Measurements from ENCODE around the gene AGBL4. TPM values are rescaled to one million over a fixed set of nuclear protein-coding genes. Genes with fewer than 3 reads are reported as not detected.
A peak's percentile ranks its signal among the peaks of the same experiment; 100 is the strongest.

Gene AGBL4
- total RNA-seq, 4 donors from 2014 or later = not detected

DNA sequence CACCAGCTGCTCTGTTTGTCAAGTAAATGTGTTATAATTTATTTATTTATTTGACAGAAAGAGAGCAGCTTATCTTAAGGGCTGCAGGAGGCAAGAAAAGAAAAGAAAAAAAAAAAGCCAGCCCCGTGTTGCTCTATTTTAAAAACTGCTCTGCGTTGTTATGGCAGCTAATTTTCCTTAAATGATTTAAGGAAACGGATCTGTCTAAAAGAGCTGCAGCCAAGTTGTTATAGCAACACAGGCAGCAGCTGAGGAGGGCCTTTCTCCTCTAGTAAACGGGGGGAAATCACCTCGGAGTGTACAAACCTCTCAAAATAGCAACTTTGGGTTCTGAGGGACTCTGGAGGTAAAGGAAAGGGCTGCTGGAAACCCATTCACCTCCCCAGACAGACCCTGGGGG, 1396.3 kb downstream of the AGBL4 start:
- intact Hi-C loops (cut with DNase I; ENCODE audit: low total_unique reads) = no loop called here
- H3K27me3 ChIP-seq = no peaks in the 10 kb centered on the region
- H3K36me3 ChIP-seq = no peaks in the 10 kb centered on the region
- TF ChIP-seq POLR2A (IDR thresholded peaks at IDR 0.05) = no peak
- TF ChIP-seq, protein P1, sequence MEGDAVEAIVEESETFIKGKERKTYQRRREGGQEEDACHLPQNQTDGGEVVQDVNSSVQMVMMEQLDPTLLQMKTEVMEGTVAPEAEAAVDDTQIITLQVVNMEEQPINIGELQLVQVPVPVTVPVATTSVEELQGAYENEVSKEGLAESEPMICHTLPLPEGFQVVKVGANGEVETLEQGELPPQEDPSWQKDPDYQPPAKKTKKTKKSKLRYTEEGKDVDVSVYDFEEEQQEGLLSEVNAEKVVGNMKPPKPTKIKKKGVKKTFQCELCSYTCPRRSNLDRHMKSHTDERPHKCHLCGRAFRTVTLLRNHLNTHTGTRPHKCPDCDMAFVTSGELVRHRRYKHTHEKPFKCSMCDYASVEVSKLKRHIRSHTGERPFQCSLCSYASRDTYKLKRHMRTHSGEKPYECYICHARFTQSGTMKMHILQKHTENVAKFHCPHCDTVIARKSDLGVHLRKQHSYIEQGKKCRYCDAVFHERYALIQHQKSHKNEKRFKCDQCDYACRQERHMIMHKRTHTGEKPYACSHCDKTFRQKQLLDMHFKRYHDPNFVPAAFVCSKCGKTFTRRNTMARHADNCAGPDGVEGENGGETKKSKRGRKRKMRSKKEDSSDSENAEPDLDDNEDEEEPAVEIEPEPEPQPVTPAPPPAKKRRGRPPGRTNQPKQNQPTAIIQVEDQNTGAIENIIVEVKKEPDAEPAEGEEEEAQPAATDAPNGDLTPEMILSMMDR (IDR thresholded peaks at IDR 0.05 in 4 of 5, conservative IDR thresholded peaks at IDR 0.05 in 1 of 5) = no peak
- in situ Hi-C loops (cut with MboI; ENCODE audit: low sequenced_read_pairs in 4 of 4) = no loop called here
- H3K27ac ChIP-seq = no peak overlapping the region
- no peaks in the 10 kb centered on the region for H3K9me3 ChIP-seq
- DNase-seq (no peak), ATAC-seq (no peak)
- H3K4me1 ChIP-seq = no peaks in the 10 kb centered on the region
- no peak overlapping the region for H3K4me3 ChIP-seq

DNA sequence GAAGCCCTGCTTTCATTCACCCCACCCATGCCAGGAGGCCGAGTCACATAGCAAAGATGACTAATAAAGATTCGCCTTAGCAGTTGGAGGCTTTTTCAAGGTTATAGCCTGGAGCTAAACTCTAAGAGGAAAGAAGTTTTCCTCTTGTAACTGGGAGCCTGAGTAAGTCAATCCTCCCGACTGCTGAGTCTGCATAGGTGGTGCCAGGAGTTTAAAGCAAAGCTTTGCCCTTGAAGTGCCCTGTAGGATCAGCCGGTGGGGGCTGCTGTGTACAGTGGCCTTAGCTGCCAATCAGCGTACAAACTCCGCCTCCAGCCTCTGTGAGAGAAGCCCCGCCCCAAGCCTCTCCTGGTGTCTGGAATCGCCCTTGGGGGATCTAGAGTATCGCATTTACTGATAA, 1404.2 kb downstream of the AGBL4 start:
- in situ Hi-C loops (cut with MboI; ENCODE audit: low sequenced_read_pairs in 4 of 4) = no loop called here
- Histone ChIP-seq H3K27me3 (no peaks in the 10 kb centered on the region), H3K4me3 (peak overlapping the region in 1 of 4 donors; percentile 19), H3K4me1 (no peaks in the 10 kb centered on the region), H3K36me3 (no peaks in the 10 kb centered on the region), H3K27ac (peak overlapping the region in 2 of 4 donors; percentile 19 to 28), H3K9me3 (no peaks in the 10 kb centered on the region)
- DNase-seq (peak in 1 of 2 donors; percentile 45), ATAC-seq (peak; percentile 43 to 76)
- intact Hi-C loops (cut with DNase I; ENCODE audit: low total_unique reads) = no loop called here
- TF ChIP-seq, protein P1 (IDR thresholded peaks at IDR 0.05 in 4 of 5, conservative IDR thresholded peaks at IDR 0.05 in 1 of 5) = no peak
- TF ChIP-seq POLR2A (IDR thresholded peaks at IDR 0.05) = no peak

DNA sequence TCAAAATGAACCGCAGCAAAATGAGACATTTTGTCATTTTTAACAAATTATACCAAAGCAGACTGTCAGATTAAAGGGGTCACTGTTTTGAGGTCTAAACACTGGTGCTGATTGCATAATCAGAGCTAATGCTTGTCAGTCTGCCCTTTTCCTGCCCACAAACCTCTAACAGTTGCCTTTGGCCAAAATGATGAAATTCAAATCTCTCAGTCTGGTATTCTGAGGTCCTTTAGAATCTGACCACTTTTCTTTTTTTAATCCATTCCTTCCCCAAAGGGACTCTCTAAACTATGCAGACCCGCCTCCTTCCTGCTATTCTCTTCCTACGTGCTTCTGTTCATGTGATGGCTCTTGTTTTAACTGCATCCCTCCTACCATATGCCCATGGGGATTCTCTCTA, 1406.5 kb downstream of the AGBL4 start:
- intact Hi-C loops (cut with DNase I; ENCODE audit: low total_unique reads) = no loop called here
- in situ Hi-C loops (cut with MboI; ENCODE audit: low sequenced_read_pairs in 4 of 4) = no loop called here
- no peaks in the 10 kb centered on the region for H3K36me3 ChIP-seq
- H3K4me1 ChIP-seq = no peaks in the 10 kb centered on the region
- no peaks in the 10 kb centered on the region for H3K27me3 ChIP-seq
- no peaks in the 10 kb centered on the region for H3K9me3 ChIP-seq
- no peak overlapping the region for H3K4me3 ChIP-seq
- H3K27ac ChIP-seq = no peak overlapping the region
- DNase-seq (no peak), ATAC-seq (no peak)
- no peak for TF ChIP-seq POLR2A (IDR thresholded peaks at IDR 0.05)
- TF ChIP-seq, protein P1 (IDR thresholded peaks at IDR 0.05 in 4 of 5, conservative IDR thresholded peaks at IDR 0.05 in 1 of 5) = no peak

DNA sequence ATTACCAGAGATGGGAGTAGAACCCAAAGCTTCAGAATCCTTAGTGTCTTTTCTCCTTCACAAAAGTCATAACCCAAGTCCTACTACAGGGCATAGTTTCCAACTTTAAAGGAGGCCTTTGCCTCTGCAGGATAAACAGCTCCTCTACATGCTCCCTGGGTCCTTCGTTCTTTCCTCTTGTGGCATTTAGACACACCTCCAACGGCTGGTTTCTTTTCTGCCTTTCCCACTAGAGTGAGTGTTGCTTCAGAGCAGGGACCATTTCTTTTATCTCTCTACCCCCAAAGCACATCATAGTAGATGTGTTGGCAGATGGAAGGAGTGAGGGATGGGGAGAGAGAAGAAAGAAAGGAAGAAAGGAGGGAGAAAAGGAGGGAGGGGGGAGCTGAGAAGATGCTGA, 1407.0 kb downstream of the AGBL4 start:
- no peak overlapping the region for H3K27ac ChIP-seq
- no peaks in the 10 kb centered on the region for H3K36me3 ChIP-seq
- H3K4me1 ChIP-seq = no peaks in the 10 kb centered on the region
- no peak overlapping the region for H3K4me3 ChIP-seq
- intact Hi-C loops (cut with DNase I; ENCODE audit: low total_unique reads) (no loop called here), in situ Hi-C loops (cut with MboI; ENCODE audit: low sequenced_read_pairs in 4 of 4) (no loop called here)
- H3K27me3 ChIP-seq = no peaks in the 10 kb centered on the region
- DNase-seq (no peak), ATAC-seq (no peak)
- no peaks in the 10 kb centered on the region for H3K9me3 ChIP-seq
- TF ChIP-seq, protein P1 (IDR thresholded peaks at IDR 0.05 in 4 of 5, conservative IDR thresholded peaks at IDR 0.05 in 1 of 5) = no peak
- TF ChIP-seq POLR2A (IDR thresholded peaks at IDR 0.05) = no peak

DNA sequence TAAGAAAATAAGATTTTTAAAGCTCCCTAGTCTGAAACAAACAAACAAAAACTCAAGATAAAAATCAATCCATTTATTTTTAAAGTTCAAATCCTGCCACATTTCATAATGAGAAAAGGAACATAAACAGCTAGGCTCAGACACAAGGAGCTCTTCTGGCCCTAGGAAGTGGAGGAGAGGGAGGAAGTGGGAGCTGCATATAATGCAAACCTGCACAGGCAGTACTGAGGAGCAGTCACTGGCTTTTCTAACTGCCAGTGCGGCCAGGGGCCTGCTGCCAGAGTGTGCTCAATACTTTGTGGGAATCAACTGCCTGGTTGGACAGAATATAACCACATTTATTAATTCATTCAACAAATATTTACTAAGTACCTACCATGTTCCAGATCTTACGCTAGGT, 1411.9 kb downstream of the AGBL4 start:
- no peaks in the 10 kb centered on the region for H3K36me3 ChIP-seq
- H3K9me3 ChIP-seq = no peaks in the 10 kb centered on the region
- no peaks in the 10 kb centered on the region for H3K27me3 ChIP-seq
- H3K4me1 ChIP-seq = no peaks in the 10 kb centered on the region
- intact Hi-C loops (cut with DNase I; ENCODE audit: low total_unique reads) = no loop called here
- no peak for DNase-seq
- H3K27ac ChIP-seq = no peak overlapping the region
- in situ Hi-C loops (cut with MboI; ENCODE audit: low sequenced_read_pairs in 4 of 4) = no loop called here
- no peak overlapping the region for H3K4me3 ChIP-seq
- TF ChIP-seq POLR2A (IDR thresholded peaks at IDR 0.05) = no peak
- TF ChIP-seq, protein P1 (IDR thresholded peaks at IDR 0.05 in 4 of 5, conservative IDR thresholded peaks at IDR 0.05 in 1 of 5) = no peak
- ATAC-seq = no peak
